ENCODE results near the gene TNRC6A.
"Not testable (repeated sequence)": the region's sequence is repeated elsewhere in the genome, so short reads cannot be mapped to it uniquely, and the experiment has no call there.

The TNRC6A gene

GRCh38 chr16:24729243-24729950 is at the start of gene TNRC6A:
Gene TNRC6A (plus strand): TSS chr16:24729651. CDS start chr16:24729842, 191 bp downstream.
- peak; percentile 76 for DNase-seq

DNA sequence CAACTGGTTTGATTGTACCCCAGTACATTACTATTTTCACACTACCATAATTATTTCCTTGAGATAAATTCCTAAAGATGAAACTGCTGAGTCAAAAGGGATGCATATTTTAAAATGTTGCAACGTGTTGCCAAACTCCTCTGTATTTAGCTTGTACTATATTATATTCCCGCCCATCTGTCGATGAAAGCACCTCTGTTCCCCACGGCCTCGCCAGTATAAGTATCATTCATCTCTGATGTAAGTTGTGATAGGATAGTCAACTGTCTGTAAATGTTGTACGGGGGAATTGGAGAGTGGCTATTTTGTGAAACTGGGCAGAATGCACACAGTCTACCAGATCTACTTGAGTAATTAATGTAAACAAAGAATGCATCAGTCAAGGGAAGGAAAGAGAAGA is 47.7 kb upstream of the TNRC6A start:
- no peak for DNase-seq

DNA sequence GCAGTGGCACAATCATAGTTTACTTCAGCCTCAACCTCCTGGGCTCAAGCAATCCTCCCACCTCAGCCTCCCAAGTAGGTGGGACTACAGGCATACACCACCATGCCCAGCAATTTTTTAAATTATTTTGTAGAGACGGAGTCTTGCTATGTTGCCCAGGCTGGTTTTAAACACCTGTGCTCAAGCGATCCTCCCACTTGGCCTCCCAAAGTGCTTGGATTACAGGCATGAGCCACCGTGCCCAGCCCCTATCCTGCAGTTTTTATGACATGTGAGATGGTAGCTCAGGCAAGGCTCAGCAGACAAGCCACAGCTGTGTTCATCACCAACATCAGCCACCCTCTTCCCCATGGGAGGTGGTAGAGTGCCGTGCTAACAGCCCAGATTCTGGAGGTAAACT is 46.2 kb upstream of the TNRC6A start:
- DNase-seq, result no peak

- DNase-seq, result no peak
Measured at GRCh38 chr16:24683847-24684493, 45.5 kb upstream of the TNRC6A start.

DNA sequence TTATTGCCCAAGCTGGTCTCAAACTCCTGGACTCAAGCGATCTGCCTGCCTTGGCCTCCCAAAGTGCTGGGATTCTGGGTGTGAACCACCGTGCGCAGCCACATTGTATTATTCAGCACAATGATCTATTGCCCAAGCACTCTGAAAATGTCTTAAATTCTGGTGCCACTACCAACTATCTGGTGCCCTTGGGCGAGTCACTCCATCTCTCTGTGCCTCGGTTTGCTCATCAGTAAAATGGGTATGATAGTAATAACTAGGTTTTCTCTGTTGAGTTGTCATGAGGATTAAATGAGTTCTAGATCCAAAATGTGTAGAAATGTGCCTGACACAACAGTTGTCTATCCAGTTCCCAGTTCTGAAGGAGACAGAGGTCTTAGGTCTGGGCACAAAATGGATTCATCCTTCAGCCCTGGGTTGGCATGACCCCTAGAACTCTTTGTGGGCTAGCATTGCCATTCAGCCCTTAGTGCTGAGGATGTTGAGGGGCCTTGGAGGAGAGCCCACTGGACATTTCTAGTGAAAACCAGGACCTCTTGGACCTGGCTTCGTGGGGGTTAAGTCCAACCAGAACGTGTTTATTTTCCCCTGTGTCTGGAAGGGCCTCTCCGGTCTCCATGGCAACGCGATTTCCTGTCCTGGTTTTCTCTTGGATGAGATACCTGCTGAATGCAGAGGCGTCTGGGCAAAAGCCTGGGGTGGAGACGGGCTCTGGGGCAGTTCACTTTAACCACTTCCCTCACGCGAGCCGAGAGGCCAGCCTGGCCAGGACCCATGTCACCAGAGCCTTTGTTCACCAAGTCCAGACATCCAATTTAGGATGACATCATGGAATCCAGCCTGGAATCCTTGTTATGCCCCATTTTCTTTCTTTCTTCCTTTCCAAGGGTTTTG is 43.7 kb upstream of the TNRC6A start:
- DNase-seq, result no peak

DNA sequence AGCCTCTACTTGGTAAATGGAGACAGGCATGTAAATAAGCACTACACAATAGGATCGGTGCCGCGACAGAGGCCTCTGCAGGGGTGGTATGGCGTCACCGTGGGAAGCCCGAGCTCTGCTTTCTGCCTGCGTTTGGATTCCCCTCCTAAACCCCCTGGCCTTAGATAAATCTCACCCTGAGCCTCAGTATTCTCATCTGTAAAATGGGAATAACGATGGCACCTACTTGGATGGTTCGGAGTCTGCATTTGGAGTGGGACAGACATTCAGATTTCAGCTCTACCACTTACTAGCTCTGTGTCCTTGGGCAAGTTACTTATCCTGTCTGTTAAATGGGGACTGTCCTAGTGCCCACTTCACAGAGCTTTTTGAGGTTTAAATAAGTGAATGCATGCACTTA is 42.8 kb upstream of the TNRC6A start:
- no peak for DNase-seq

DNA sequence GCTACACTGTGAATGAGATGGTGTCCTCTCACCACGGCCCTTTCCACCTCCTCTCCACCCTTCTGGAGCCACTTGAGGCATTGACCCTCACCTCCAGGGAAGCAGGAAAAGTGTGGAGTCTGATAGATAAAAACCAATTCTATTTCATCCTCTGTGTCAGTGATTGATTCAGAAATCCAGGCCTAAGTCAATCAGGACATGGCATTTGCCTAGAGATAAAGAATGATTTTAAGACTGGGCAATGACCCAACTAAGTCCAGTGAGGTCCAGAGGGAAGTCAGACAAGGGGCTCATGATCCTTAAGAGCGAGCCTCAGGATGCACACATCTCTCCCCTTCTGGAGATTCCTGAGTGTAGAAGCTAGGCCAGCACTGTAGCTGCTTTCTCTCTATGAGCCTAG is 41.1 kb upstream of the TNRC6A start:
- no peak for DNase-seq

- DNase-seq, result no peak
Measured at GRCh38 chr16:24689128-24689527, 40.3 kb upstream of the TNRC6A start.

DNA sequence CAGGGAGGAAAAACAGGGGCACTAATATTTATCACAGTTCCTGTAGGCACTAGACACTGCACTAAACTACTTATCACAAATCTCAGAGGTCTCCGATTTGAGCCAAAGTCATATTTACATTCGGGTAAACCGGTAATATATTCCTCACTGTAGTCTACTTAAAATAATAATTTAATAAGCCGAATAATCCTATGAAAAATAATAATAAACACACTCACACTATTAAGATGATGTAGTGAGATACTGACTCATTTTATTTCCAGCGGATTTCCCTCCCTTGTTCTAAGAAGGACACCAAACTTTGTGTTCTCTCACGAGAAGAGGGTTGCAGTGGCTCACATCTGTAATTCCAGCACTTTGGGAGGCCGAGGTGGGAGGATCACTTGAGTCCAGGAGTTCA is 36.6 kb upstream of the TNRC6A start:
- DNase-seq, result no peak

DNA sequence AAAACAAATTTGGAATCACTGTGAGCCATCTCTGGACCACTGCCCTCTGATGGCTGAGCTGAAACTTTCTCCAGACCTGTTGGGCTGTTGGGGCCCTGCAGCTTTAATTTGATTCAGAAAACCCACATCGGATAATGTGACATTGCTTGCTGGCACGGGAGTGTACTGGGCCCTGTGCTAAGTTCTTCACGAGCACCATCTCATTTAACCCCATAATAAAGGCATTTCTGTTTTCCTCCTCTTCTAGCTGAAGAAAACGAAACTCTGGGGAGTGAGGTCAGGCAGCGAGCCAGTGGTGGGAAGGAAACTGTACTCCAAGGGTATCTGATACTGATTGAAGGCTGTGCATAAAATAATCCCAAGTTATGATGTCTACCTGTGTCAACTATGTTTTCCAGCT is 34.5 kb upstream of the TNRC6A start:
- no peak for DNase-seq

DNA sequence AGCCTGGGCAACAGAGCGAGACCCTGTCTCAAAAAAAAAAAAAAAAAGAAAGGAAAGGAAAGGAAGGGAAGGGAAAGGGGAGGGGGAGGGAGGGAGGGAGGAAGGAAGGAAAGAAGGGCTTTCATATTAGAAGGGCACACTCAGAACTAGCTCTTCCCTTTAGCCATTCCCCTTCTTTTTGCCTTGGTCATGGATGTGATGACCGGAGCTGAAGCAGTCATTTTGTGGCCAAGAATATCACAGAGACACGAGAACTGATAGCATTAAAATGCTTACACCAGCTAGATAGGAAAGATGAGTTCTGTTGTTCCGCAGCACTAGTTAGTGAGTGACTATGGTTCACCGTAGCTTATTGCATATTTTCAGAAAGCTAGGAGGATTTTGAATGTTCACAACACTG is 32.8 kb upstream of the TNRC6A start:
- no peak for DNase-seq

DNA sequence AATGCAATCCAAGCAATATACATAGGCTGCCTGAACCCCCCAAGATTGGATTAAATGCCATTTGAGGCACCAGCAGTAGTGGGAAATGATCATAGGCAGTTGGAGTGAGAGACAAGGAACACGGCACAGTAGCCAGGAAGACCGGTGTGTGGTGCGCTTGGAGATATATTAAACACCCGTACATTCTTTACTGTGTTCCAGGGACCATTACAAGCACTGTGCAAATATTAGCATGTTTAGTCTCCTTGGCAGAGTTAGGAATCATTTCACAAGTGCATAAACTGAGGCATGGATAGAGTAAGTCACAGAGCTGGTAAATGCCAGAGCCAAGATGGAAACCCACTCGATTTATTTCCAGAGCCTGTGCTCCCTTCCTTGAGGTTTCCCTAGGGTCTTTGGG is 31.1 kb upstream of the TNRC6A start:
- DNase-seq, result no peak

GRCh38 chr16:24699151-24699723 is 30.2 kb upstream of the TNRC6A start:
- no peak for DNase-seq

GRCh38 chr16:24700549-24701392 is 28.7 kb upstream of the TNRC6A start:
- DNase-seq, result no peak

DNA sequence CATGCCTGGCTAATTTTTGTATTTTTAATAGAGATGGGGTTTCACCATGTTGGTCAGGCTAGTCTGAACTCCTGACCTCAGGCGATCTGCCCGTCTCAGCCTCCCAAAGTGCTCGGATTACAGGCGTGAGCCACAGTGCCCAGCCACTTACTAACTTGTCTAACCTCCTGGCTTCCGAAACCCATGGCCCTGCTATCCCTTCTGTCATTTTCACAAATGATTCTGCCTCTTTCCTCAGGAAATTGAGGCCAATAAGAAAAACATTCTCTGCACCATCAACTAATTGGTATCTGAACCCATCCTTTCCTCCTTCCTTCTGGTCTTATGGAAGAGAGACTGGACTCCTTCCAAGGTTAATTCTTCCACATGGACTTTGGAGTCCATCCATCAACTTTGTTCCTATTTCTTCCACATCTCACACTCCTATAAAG is 27.9 kb upstream of the TNRC6A start:
- DNase-seq, result no peak

- DNase-seq, result not testable (repeated sequence)
Measured at GRCh38 chr16:24707760-24708159, 21.7 kb upstream of the TNRC6A start.

DNA sequence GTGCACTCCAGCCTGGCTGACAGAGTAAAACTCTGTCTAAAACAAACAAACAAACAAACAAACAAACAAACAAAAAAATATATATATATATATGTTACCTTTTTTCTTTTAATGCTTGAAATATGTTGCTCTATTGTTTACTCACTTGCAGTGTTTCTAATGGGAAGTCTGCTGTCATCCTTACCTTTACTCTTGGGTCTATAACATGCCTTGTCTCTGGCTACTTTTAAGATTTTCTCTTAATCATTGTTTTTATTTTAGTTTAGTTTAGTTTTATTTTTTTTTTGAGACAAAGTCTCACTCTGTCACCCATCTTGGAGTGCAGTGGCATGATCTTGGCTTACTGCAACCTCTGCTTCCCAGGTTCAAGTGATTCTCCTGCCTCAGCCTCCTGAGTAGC is 16.1 kb upstream of the TNRC6A start:
- DNase-seq, result no peak

DNA sequence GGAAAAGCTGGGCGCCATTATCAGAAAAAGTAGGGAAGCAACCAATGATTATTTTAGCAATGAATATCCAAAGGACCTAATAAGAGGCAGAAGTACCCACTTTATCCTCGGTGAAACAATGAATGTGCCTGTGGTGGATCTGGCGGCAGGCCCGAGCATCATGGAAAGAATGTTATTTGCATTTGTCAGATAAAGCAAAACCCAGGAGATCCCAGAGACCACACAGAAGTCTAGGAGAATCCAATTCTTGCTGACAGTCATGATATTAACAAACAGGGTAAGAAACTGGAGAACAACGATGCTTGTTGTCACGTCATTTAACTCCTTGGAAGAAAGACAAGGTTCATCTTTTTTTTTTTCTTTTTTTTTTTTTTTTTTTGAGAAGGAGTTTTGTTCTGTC is 12.0 kb upstream of the TNRC6A start:
- DNase-seq, result no peak

DNA sequence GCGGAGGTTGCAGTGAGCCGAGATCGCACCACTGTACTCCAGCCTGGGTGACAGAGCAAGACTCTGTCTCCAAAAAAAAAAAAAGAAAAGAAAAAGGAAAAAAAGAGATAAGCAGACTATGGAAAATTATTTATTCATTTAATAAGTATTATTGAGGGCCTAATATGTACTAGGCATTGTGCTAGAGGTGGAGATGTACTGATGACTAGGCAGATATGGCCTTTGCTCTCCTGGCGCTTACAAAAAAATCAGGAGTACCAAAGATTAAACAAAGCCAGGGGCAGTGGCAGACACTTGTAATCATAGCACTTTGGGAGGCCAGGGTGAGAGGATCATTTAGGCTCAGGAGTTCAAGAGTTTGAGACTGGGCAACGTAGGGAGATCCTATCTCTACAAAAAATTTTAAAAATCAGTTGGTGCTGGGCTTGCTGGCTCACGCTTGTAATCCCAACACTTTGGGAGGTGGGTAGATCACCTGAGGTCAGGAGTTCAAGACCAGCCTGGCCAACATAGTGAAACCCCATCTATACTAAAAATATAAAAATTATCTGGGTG is 10.4 kb upstream of the TNRC6A start:
- DNase-seq, result no peak

DNA sequence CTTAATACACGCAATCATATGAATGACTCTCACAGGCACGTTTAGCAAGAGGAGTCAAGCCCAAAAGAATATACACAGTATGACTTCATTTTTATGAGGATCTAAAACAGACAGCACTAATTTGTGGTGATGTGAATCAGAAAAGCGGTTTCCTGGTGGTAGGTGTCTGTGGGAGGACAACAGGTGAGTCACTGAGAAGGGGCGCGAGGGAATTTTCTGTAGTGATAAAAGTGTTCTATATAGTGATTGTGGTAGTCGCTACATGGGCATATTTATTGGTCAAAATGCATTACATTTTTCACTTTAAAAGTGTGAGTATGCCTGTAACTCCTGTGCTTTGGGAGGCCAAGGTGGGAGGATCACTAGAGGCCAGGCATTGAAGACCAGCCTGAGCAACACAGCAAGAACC is 7.6 kb upstream of the TNRC6A start:
- DNase-seq, result peak; percentile 23

DNA sequence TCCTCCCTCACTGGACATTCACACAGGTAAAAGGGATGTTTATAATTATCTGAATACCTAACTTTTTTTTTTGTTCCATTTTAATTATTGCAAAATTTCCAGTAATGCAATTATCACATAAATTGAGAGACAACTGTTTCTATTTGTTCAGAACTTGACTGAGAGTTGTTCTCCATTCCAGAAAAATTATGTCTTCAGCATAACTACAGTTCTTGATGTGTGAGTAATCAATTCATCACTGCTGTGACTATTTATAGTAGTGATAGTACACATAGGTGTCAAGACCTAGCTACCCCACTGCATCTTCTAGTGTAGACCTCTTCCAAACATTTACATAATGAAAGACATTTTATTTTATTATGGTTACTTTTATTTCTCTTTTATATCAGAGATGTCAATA is 5.8 kb upstream of the TNRC6A start:
- DNase-seq, result no peak

GRCh38 chr16:24728011-24728410 is 1.4 kb upstream of the TNRC6A start:
- DNase-seq, result no peak
